Breast epithelium (tissue), 3 donors: ENCODE results near the gene NUP160.

Experiments used
- CTCF ChIP-seq, 3 donors: fragments of 450-650 bp; IDR thresholded peaks; one replicate each; pipeline ENCODE4 v1.5.1; 2016 to 2017; ENCODE audit warnings: antibody characterized with exemption in 3 of 3, mild to moderate bottlenecking in 3 of 3, moderate library complexity in 3 of 3
- POLR2A ChIP-seq: fragments of 450-650 bp; IDR thresholded peaks from one replicate; pipeline ENCODE4 v1.6.1; 2016; ENCODE audit warnings: antibody characterized with exemption, mild to moderate bottlenecking, moderate library complexity
- POLR2AphosphoS5 ChIP-seq, 3 donors: sonication (generic); formaldehyde crosslinking; IDR thresholded peaks; one replicate each; pipeline ENCODE4 v1.6.1; 2017; ENCODE audit warnings: antibody characterized with exemption in 3 of 3

- TF ChIP-seq POLR2A = no peak
- TF ChIP-seq CTCF (IDR thresholded peaks at IDR 0.05) = no peak
- no peak for TF ChIP-seq POLR2AphosphoS5 (IDR thresholded peaks at IDR 0.05)
These were observed 19.9 kb downstream of the NUP160 start for GRCh38 chr11:47828284-47828683.
